ENCODE data around the gene RHOBTB3. TPM values are rescaled to one million over a fixed set of nuclear protein-coding genes. Genes with fewer than 3 reads are reported as not detected.

The RHOBTB3 gene
- total RNA-seq, 1 experiment from 2014 or later, result 6.8 TPM

DNA sequence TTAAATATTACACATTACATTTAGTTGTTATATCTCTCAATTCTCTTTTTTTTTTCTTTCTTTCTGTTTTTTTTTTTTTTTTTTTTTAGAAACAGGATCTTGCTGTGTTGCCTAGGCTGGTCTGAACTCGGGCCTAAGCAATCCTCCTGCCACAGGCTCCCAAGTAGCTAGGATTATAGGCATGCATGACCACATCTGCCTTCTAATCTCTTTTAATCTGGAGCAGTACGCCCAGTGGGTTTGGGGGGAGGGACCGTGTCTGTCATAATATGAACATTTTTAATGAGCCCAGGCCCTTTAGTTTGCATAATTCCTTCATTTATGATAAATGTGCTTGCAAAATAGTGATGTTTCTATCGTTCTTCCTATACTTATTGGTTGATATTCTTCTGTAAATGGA, 10.3 kb downstream of the RHOBTB3 start:
- no peak for DNase-seq
- no peak overlapping the region for H2BK5ac ChIP-seq (ENCODE audit: insufficient read length, low read length)
- H3K4me1 Mint-ChIP-seq, result peaks cover 0 to 3% of the 10 kb centered on the region in 2 experiments; a peak in 1 of 4 replicates
- H3K18ac ChIP-seq (ENCODE audit: insufficient read length, low read depth, low read length), result no peak overlapping the region
- H3K4me1 ChIP-seq (ENCODE audit: insufficient read depth, low read length), result no peaks in the 10 kb centered on the region
- no peak overlapping the region for H2BK20ac ChIP-seq (ENCODE audit: low read depth, low read length, poor library complexity, severe bottlenecking)
- H4K91ac ChIP-seq (ENCODE audit: insufficient read length, low read depth, low read length), result no peak overlapping the region
- H3K9ac ChIP-seq (ENCODE audit: extremely low read depth, insufficient read length, low read length), result no peak overlapping the region
- H3K36me3 Mint-ChIP-seq (ENCODE audit: insufficient read depth in 1 of 3, low read depth in 3 of 3), result no peaks in the 10 kb centered on the region
- H3K4me2 ChIP-seq (ENCODE audit: insufficient read depth, insufficient read length, low read length), result no peak overlapping the region
- no peak overlapping the region for H2AFZ ChIP-seq (ENCODE audit: low read length)
- H3K23ac ChIP-seq (ENCODE audit: insufficient read length, low read depth, low read length), result no peak overlapping the region
- no peaks in the 10 kb centered on the region for H3K79me1 ChIP-seq (ENCODE audit: insufficient read depth, low read depth, low read length, poor library complexity, severe bottlenecking)
- no peak overlapping the region for H3K56ac ChIP-seq (ENCODE audit: insufficient read length, low read depth, low read length)
- H2BK120ac ChIP-seq (ENCODE audit: low read depth, low read length, poor library complexity, severe bottlenecking), result no peak overlapping the region
- H4K5ac ChIP-seq (ENCODE audit: insufficient read length, low read depth, low read length), result no peak overlapping the region
- no peaks in the 10 kb centered on the region for H3K9me3 ChIP-seq (ENCODE audit: control insufficient read depth, low read depth, low read length)
- no peaks in the 10 kb centered on the region for H3K9me3 Mint-ChIP-seq
- H3K4ac ChIP-seq (ENCODE audit: low read depth, low read length), result no peak overlapping the region
- no peak overlapping the region for H2BK12ac ChIP-seq (ENCODE audit: insufficient read length, low read depth, low read length)
- no peak overlapping the region for H2AK5ac ChIP-seq (ENCODE audit: insufficient read length, low read length)
- no CpG with 5 or more reads among the region's 4 CpGs for WGBS (ENCODE audit: extremely low coverage, insufficient read length, low lambda C conversion rate)
- H4K8ac ChIP-seq (replicated peaks; ENCODE audit: insufficient read length, low read depth, low read length), result no peak overlapping the region
- H3K14ac ChIP-seq (ENCODE audit: insufficient read depth, low read length), result no peak overlapping the region
- no peaks in the 10 kb centered on the region for H3K79me2 ChIP-seq (ENCODE audit: insufficient read depth, low read length)
- H3K27ac ChIP-seq (ENCODE audit: insufficient read length, low read depth, low read length), result no peak overlapping the region
- H3K23me2 ChIP-seq (ENCODE audit: insufficient read length, low read depth, low read length, poor library complexity, severe bottlenecking), result no peaks in the 10 kb centered on the region
- no peaks in the 10 kb centered on the region for H3K27me3 ChIP-seq (ENCODE audit: insufficient read depth, low read length)
- H3T11ph ChIP-seq (ENCODE audit: low read length), result no peak overlapping the region
- no peaks in the 10 kb centered on the region for H3K27me3 Mint-ChIP-seq (ENCODE audit: low read depth)
- H3K27ac Mint-ChIP-seq, result no peak overlapping the region
- H3K4me3 Mint-ChIP-seq, result no peak overlapping the region
- H4K20me1 ChIP-seq (ENCODE audit: control insufficient read depth, insufficient read depth, insufficient read length), result no peaks in the 10 kb centered on the region
- H2BK15ac ChIP-seq (ENCODE audit: low read depth, low read length), result no peak overlapping the region
- TF ChIP-seq, protein P1, sequence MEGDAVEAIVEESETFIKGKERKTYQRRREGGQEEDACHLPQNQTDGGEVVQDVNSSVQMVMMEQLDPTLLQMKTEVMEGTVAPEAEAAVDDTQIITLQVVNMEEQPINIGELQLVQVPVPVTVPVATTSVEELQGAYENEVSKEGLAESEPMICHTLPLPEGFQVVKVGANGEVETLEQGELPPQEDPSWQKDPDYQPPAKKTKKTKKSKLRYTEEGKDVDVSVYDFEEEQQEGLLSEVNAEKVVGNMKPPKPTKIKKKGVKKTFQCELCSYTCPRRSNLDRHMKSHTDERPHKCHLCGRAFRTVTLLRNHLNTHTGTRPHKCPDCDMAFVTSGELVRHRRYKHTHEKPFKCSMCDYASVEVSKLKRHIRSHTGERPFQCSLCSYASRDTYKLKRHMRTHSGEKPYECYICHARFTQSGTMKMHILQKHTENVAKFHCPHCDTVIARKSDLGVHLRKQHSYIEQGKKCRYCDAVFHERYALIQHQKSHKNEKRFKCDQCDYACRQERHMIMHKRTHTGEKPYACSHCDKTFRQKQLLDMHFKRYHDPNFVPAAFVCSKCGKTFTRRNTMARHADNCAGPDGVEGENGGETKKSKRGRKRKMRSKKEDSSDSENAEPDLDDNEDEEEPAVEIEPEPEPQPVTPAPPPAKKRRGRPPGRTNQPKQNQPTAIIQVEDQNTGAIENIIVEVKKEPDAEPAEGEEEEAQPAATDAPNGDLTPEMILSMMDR (conservative IDR thresholded peaks at IDR 0.05), result no peak
